MM.1S (cell line): ENCODE measurements around the gene PRKD2.

Experiments used
- DNase-seq: peaks from one replicate; pipeline ENCODE4 v3.0.0-alpha.2; 2015
- H2AFZ ChIP-seq: fragments of 300-600 bp; sonication (generic); 2 replicates; pipeline ENCODE4 v1.6.0; 2016; ENCODE audit warnings: antibody characterized with exemption, low read length
- H3F3A ChIP-seq: fragments of 300-600 bp; sonication (generic); 2 replicates; pipeline ENCODE4 v1.6.1; 2016; ENCODE audit warnings: mild to moderate bottlenecking, antibody characterized with exemption, low read length, moderate library complexity, mixed read lengths; ENCODE audit not compliant: insufficient read depth
- H3K27ac ChIP-seq: fragments of 300-600 bp; sonication (generic); 2 replicates; pipeline ENCODE4 v1.5.1; 2016; ENCODE audit warnings: mild to moderate bottlenecking, low read length
- H3K27me3 ChIP-seq: fragments of 300-600 bp; sonication (generic); replicated peaks from 2 replicates; pipeline ENCODE4 v1.6.0; 2016; ENCODE audit warnings: low read length; ENCODE audit not compliant: insufficient read depth
- H3K36me3 ChIP-seq: fragments of 300-600 bp; sonication (generic); replicated peaks from 2 replicates; pipeline ENCODE4 v1.6.1; 2016; ENCODE audit warnings: mild to moderate bottlenecking, low read length, mixed read lengths; ENCODE audit not compliant: insufficient read depth
- H3K4me1 ChIP-seq: fragments of 300-600 bp; sonication (generic); 2 replicates; pipeline ENCODE4 v1.6.1; 2016; ENCODE audit warnings: low read length, mixed read lengths
- H3K4me2 ChIP-seq: fragments of 300-600 bp; sonication (generic); 2 replicates; pipeline ENCODE4 v1.6.0; 2016; ENCODE audit warnings: low read depth, low read length
- H3K4me3 ChIP-seq: fragments of 300-600 bp; sonication (generic); 2 replicates; pipeline ENCODE4 v1.5.1; 2016; ENCODE audit warnings: low read length, mixed read lengths
- H3K79me2 ChIP-seq: fragments of 300-600 bp; sonication (generic); 2 replicates; pipeline ENCODE4 v1.6.1; 2016; ENCODE audit warnings: mixed run types, low read length, mixed read lengths
- H3K9ac ChIP-seq: fragments of 300-600 bp; sonication (generic); 2 replicates; pipeline ENCODE4 v1.6.1; 2016; ENCODE audit warnings: low read length, mixed read lengths
- H3K9me2 ChIP-seq: fragments of 300-600 bp; sonication (generic); replicated peaks from 2 replicates; pipeline ENCODE4 v1.6.1; 2016; ENCODE audit warnings: mild to moderate bottlenecking, low read length, mixed read lengths; ENCODE audit not compliant: insufficient read depth
- H3K9me3 ChIP-seq: fragments of 300-600 bp; sonication (generic); replicated peaks from 2 replicates; pipeline ENCODE4 v1.6.1; 2016; ENCODE audit warnings: mild to moderate bottlenecking, low read length, mixed read lengths; ENCODE audit not compliant: insufficient read depth
- H4K20me1 ChIP-seq: fragments of 300-600 bp; sonication (generic); 2 replicates; pipeline ENCODE4 v1.6.1; 2016; ENCODE audit warnings: mild to moderate bottlenecking, low read length, moderate library complexity, mixed read lengths; ENCODE audit not compliant: insufficient read depth
- EZH2 ChIP-seq: fragments of 300-600 bp; sonication (generic); optimal IDR thresholded peaks from 2 replicates; pipeline ENCODE3; 2017; ENCODE audit warnings: low read depth, mild to moderate bottlenecking, antibody characterized with exemption, low read length, mixed read lengths
- EZH2phosphoT487 ChIP-seq: fragments of 300-600 bp; sonication (generic); IDR thresholded peaks from 2 replicates; pipeline ENCODE4 v1.6.1; 2018; ENCODE audit warnings: antibody characterized with exemption, low read length
- TF ChIP-seq, protein P1 (sequence below): fragments of 300-600 bp; sonication (generic); IDR thresholded peaks from 2 replicates; pipeline ENCODE4 v1.5.1; 2016; ENCODE audit warnings: antibody characterized with exemption, low read length, mixed read lengths

PRKD2 gene

DNA sequence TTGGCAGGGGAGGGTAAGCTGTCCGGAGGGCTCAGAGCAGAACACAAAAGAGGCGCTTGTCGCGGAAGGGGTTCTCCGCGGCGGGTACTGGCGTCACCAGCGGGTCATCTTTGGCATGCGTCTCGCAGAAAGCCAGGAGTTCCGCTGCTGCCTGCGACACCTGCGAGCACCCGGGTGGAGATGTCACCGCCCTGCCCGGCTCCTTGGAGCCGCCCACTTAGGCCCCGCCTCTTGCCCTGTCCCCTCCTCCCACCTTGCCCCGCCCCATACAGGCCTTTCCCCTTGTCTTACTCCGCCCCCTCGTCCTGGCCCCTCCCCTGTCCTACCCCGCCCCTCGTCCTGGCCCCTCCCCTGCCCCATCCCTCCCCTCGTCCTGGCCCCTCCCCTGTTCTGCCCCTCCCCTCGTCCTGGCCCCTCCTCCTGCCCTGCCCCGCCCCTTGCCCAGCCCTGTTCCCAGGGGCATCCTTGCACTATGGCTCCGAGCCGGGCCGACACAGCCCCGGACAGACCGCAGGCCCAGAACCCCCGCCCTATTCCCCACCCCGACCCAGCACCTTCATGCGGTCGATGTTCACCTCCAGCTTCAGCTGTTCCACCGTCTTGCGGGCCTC is 82.8 kb downstream of the PRKD2 start:
- peak overlapping the region; percentile 84 for H3K4me2 ChIP-seq
- no peaks in the 10 kb centered on the region for H3K9me3 ChIP-seq
- no peaks in the 10 kb centered on the region for H3K36me3 ChIP-seq
- H3K9ac ChIP-seq: no peak overlapping the region
- no peaks in the 10 kb centered on the region for H3K79me2 ChIP-seq
- H2AFZ ChIP-seq: no peak overlapping the region
- H3K27ac ChIP-seq: no peak overlapping the region
- H3K4me3 ChIP-seq: peak overlapping the region; percentile 41
- H3K4me1 ChIP-seq: peaks cover 12% of the 10 kb centered on the region
- H4K20me1 ChIP-seq: no peaks in the 10 kb centered on the region
- TF ChIP-seq, protein P1, sequence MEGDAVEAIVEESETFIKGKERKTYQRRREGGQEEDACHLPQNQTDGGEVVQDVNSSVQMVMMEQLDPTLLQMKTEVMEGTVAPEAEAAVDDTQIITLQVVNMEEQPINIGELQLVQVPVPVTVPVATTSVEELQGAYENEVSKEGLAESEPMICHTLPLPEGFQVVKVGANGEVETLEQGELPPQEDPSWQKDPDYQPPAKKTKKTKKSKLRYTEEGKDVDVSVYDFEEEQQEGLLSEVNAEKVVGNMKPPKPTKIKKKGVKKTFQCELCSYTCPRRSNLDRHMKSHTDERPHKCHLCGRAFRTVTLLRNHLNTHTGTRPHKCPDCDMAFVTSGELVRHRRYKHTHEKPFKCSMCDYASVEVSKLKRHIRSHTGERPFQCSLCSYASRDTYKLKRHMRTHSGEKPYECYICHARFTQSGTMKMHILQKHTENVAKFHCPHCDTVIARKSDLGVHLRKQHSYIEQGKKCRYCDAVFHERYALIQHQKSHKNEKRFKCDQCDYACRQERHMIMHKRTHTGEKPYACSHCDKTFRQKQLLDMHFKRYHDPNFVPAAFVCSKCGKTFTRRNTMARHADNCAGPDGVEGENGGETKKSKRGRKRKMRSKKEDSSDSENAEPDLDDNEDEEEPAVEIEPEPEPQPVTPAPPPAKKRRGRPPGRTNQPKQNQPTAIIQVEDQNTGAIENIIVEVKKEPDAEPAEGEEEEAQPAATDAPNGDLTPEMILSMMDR: no peak
- no peak for TF ChIP-seq EZH2phosphoT487
- TF ChIP-seq EZH2: no peak
- no peaks in the 10 kb centered on the region for H3K9me2 ChIP-seq
- H3F3A ChIP-seq: peaks cover 7% of the 10 kb centered on the region
- H3K27me3 ChIP-seq: peaks cover 84% of the 10 kb centered on the region
- peak; percentile 89 for DNase-seq

DNA sequence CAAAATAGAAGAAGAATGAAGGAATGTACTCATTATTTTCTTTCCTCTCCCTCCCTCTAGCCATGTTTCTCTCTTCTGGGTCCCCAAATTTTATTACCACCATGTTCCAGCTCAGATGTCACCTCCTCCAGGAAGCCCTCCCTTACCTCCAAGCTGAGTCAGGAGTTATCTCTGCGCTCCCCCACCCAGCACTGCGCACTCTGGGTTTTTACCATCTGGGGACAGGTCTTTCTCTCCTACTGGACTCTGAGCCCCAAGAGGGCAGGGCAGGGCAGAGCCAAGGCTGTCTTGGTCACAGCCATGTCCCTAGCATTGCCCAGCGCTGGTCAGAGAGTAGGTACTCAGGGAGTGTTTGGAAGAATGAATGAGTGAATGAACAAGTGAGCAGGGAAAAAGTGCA is 83.8 kb downstream of the PRKD2 start:
- Histone ChIP-seq H3K4me3 (no peak overlapping the region), H3K79me2 (no peaks in the 10 kb centered on the region), H3K9me3 (no peaks in the 10 kb centered on the region), H3K4me1 (peaks cover 8% of the 10 kb centered on the region; the same call in 1 of the 2 replicates), H3K36me3 (no peaks in the 10 kb centered on the region), H4K20me1 (no peaks in the 10 kb centered on the region), H3K27me3 (peaks cover 86% of the 10 kb centered on the region), H3K9me2 (no peaks in the 10 kb centered on the region), H3F3A (peaks cover 4% of the 10 kb centered on the region; the same call in 1 of the 2 replicates), H3K4me2 (0 out of 2 replicates have a peak overlapping the region, but pooled peaks have one; percentile 84), H3K9ac (no peak overlapping the region), H2AFZ (no peak overlapping the region), H3K27ac (no peak overlapping the region)
- TF ChIP-seq EZH2: no peak
- TF ChIP-seq EZH2phosphoT487: no peak
- TF ChIP-seq, protein P1: no peak
- DNase-seq: no peak

DNA sequence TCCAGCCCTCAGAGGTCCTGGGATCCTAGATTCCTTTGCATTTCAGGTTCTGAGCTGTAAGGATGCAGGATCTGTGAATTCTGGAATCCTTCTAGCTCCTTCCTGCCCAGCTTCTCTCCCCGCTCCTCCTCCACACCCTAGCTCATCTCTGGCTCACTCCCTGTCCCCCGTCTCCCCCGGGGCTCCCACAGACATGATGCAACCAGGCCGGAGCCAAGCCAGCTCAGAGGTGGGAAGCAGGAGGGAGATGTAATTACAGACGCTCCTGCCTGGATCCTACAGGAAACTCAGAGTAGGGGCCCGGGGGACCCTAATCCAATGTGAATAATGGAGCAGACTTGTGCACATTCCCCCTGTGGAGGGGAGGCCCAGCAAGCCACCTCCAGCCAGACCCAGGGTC is 85.4 kb downstream of the PRKD2 start:
- Histone ChIP-seq H3K4me1 (peaks cover 8% of the 10 kb centered on the region; the same call in 1 of the 2 replicates), H3K4me2 (no peak overlapping the region), H3F3A (peaks cover 4% of the 10 kb centered on the region; the same call in 1 of the 2 replicates), H3K4me3 (no peak overlapping the region), H3K36me3 (no peaks in the 10 kb centered on the region), H3K27me3 (peaks cover 81% of the 10 kb centered on the region), H3K79me2 (no peaks in the 10 kb centered on the region), H4K20me1 (no peaks in the 10 kb centered on the region), H3K27ac (no peak overlapping the region), H2AFZ (no peak overlapping the region), H3K9ac (no peak overlapping the region), H3K9me3 (no peaks in the 10 kb centered on the region), H3K9me2 (no peaks in the 10 kb centered on the region)
- DNase-seq: no peak
- no peak for TF ChIP-seq EZH2phosphoT487
- TF ChIP-seq, protein P1: no peak
- TF ChIP-seq EZH2: no peak
